GM08714 (cell line): ENCODE data around the gene SLC9C2.
"Not testable (repeated sequence)": the region's sequence is repeated elsewhere in the genome, so short reads cannot be mapped to it uniquely, and the experiment has no call there.

Source experiments
- H3K4me3 ChIP-seq: fragments of 200-500 bp; sonication (Bioruptor generic); 2 replicates; pipeline ENCODE4 v1.5.1; 2014; ENCODE audit warnings: mild to moderate bottlenecking, low read length, inconsistent platforms
- ZNF274 ChIP-seq: IDR thresholded peaks from 2 replicates; pipeline ENCODE4 v1.6.1; 2012; ENCODE audit warnings: mild to moderate bottlenecking, low read depth, low read length

Gene SLC9C2

DNA sequence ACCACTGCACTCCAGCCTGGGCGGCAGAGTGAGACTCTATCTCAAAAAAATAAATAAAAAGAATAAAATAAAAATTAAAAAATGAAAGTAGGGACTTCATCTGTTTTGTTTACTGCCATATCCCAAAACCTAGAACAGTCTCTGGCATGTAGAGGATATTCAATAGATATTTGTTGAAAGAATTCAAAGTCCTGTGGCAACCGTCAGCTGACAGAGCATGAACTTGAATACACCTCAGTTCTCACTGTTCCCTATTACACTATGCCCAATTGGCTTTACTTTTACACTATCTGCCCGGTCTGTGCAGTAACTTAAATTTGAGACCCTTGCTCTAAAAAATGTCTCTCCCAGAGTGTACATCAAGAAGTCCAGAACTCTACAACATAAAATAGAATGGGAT, 79.5 kb downstream of the SLC9C2 start:
- H3K4me3 ChIP-seq = no peak overlapping the region
- TF ChIP-seq ZNF274 = no peak

DNA sequence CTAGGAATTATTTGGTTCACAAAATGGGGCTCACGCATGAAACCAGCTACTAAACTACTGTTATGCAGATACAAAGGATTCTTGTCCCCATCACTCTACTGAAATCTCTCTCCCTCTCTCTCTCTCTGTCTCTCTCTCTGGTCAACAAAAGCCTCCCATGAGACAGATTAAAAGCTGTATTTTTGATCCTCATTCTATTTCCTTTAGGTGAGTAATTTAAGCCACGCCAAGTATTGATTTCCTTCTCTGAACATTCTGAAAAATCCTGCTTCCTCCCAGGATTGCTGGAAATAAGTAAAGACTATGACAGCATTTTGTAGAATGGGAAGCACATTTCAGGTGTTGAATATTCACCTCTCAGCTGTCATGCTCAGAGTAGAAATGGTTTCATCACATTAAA, 82.1 kb downstream of the SLC9C2 start:
- no peak for TF ChIP-seq ZNF274
- no peak overlapping the region for H3K4me3 ChIP-seq

DNA sequence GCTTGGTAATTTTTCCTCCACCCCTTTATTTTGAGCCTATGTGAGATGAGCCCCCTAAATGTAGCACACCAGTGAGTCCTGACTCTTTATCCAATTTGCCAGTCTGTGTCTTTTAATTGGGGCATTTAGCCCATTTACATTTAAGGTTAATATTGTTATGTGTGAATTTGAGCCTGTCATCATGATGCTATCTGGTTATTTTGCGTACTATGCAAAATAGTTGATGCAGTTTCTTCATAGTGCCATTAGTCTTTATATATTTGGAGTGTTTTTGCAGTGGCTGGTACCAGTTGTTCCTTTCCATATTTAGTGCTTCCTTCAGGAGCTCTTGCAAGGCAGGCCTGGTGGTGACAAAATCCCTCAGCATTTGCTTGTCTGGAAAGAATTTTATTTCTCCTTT, 88.4 kb downstream of the SLC9C2 start:
- H3K4me3 ChIP-seq = not testable (repeated sequence)

DNA sequence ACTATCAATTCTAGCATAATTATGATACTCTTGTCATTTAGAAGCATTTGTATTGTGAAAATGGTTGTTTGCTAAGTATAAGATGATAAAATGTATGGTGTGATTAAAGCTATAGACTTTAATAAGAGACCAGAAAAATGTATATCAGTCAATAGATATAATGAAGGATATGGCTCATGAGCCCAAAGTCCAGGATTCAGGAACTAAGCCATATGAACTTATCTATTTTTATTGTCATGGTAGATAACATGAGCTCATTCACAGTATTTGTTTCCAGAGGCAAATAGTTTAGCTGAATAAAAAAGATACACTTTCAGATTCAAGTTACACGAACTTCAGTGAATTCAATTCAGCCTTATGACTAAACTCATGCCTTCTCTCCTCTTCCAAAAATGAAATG, 93.1 kb downstream of the SLC9C2 start:
- no peak for TF ChIP-seq ZNF274
- H3K4me3 ChIP-seq = no peak overlapping the region

DNA sequence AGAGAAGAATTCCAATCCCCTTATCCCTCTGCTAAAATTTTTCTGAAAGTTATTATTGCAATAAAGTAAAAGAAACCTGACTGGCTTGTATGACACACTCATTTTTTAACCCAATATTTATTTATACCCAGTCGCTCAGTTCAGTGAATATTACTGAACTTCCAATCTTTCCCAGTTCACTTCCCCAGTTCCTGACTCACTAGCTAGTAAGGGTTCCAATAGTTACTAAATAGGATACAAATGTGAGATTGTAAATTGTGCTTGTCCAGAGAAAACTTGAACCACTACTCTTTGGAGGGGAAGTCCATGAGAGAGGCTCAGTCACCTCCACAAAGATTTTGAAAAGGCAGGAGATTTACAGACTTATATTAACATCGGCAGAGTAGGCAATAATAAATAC, 94.3 kb downstream of the SLC9C2 start:
- H3K4me3 ChIP-seq = no peak overlapping the region
- no peak for TF ChIP-seq ZNF274

DNA sequence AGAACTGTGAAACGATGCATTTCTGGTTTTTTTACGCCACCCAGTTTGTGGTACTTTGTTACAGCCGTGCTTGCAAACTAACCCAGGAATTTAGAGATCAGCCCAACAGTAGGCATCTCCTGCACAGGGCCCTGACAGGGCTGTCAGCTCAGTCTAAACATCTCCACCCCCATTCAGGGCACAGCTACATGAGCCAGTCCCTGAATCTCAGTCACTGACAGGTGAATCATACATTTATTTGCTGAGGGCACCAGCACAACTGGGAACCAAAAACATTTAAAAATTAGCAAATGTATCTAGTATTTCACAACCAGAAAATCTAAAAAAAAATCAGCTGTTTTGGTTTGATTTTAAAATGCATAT, 95.0 kb downstream of the SLC9C2 start:
- no peak for TF ChIP-seq ZNF274
- H3K4me3 ChIP-seq = no peak overlapping the region

DNA sequence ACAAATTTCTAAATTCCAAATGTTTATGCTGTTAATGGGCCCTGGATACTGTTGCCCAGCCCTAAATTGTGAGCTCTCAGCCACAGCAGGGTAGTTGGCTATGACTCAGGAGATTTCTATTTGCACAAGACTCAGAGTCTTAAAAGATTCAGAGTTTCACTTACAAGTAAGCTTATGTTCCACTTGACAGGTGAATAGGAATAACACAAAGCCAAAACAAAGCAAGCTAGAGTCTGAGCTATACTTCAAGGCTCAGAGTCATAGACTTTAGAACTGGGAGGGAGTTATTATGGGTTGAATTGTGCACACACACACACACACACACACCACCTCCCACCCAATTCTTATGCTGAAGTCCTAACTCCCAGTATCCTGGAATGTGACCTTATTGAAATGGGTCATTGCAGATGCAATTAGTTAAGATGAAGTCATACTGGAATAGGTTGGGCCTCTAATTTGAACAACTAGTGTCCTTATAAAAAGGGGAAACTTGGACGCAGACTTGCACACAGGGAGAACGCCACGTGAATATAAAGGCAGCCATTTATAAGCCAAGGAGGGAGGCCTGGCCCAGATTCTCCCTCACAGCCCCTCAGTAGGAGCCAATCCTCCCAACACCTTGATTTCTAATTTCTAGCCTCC, 95.5 kb downstream of the SLC9C2 start:
- H3K4me3 ChIP-seq = no peak overlapping the region
- no peak for TF ChIP-seq ZNF274

DNA sequence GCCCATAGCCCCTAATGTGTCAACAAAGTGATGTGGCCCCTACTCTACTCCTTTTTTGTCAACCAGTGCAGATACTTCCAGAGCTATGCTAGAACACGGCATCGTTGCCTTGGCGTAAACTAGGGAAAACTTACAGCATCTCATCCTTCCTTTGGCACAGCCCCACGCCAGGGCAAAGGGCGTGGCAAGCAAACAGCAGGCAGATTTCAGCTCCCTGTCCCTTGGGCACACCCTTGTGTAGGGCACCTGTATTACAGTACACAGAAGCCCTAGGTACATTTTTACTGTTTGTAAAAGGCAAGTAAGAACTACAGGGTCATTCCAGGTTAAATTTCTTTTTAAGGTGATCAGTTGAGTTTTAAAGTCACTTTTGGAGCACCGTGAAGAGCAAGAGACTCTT, 96.4 kb downstream of the SLC9C2 start:
- TF ChIP-seq ZNF274 = no peak
- no peak overlapping the region for H3K4me3 ChIP-seq

DNA sequence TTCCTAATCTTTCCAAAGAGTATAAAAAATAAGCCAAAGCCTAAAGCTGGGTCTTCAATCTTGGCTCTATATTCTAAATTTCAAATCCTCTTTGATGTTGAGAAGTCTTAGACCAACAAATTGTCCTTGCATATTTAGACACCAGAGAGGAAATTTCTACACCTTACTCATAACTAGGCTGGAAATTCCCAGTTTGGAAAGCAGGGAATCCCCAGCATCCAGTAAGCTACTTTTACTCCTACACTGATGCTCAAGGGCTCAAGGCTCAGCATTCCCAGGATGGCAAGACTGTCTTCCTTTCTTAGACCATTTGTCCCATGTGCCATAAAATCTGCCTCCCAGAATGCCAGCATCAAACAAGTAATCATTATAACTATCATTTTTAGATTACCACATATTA, 97.5 kb downstream of the SLC9C2 start:
- no peak overlapping the region for H3K4me3 ChIP-seq
- TF ChIP-seq ZNF274 = no peak

DNA sequence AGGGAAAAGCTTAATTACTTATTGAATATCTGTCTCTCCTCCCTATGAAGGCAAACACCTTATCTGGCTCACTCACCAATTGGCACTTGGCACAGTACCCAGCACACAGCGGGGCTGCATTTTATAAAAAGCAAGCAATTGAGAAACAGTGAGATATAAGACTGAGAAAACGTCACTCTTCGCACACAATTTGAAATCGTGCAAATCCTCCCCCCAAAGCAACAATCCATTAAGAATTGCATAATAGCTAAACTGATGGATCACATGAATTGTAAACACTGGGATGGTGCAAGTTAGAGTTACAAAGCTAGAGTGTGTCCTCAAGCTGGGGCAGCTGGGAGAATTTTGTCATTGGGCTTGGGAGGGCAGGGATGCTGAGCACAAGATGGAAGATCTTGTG, 98.6 kb downstream of the SLC9C2 start:
- H3K4me3 ChIP-seq = no peak overlapping the region
- TF ChIP-seq ZNF274 = no peak

DNA sequence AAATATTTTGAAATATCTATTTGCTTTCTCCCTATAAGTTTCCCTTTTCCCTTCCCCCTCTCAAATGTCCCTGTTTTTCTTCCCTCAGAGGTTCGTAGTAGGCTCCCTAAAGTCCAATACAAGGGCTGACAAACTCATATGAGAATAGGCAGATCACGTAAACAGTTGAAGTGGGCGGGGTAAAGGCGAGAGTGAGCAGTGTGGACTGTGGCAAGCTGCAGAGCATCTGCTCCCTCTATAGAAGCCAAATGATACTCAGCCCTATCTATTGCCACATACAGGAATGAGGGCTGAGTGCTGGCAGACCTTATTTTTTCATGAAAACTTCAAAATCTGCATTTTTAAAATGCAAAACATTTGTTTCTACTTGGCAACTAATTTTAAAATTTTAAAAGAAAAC, 99.5 kb downstream of the SLC9C2 start:
- no peak for TF ChIP-seq ZNF274

DNA sequence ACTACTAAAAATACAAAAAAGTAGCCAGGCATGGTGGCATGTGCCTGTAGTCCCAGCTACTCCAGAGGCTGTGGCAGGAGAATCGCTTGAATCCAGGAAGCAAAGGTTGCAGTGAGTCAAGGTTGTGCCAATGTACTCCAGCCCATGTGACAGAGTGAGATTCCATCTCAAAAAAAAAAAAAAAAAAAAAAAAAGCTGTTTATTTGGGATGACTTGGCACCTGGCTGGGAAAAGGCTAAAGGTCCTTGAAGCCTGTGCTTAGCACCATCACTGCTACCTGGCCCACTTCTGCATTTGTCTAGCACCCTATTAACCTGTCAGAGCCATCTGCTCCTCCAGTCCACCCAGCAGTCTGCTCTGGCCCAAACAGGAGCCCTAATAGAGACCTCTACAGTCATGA, 100.8 kb downstream of the SLC9C2 start:
- no peak overlapping the region for H3K4me3 ChIP-seq
- TF ChIP-seq ZNF274 = no peak

More for the DNA sequence above, 99.5 kb downstream of the SLC9C2 start:
- no peak overlapping the region for H3K4me3 ChIP-seq

DNA sequence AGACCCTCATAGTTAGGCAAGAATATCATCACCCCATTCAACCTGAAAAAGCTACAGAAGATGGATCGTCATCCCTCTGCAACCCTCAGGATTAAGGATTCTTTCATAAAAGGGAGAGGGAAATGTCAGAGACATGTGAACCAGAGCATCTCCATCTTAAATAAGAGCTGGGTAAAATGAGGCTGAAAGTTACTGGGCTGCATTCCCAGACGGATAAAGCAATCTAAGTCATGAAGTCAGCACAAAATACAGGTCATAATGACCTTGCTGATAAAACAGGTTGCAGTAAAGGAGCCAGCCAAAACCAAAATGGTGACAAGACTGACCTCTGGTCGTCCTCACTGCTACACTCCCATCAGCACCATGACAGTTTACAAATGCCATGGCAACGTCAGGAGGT, 103.1 kb downstream of the SLC9C2 start:
- H3K4me3 ChIP-seq = no peak overlapping the region
- no peak for TF ChIP-seq ZNF274

DNA sequence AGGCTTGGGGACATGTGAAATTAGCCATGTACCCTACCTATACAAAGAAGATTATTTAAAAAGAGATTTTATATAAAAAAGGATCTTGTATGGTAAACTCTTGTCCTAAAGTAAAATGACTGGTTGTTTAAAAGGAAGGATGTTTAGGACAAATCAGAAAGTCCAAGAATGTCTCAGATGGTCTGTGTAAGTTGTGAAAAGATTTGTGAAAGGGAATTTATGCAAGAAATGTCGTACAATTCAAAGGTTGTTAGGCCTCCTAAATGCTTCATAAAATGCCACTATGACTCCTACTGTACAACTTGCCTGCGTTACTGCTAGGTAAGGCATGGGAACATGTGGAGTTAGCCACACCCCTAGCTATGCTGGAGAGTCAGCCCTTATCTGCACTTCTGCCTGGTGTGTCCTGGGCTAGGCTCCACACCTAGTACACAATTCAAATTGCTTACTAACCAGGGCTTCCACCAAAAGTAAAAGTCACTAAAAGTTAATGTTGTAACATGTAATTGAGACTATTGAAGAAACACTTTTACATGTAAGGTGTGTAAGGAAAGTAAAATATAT, 106.0 kb downstream of the SLC9C2 start:
- no peak overlapping the region for H3K4me3 ChIP-seq
- no peak for TF ChIP-seq ZNF274

DNA sequence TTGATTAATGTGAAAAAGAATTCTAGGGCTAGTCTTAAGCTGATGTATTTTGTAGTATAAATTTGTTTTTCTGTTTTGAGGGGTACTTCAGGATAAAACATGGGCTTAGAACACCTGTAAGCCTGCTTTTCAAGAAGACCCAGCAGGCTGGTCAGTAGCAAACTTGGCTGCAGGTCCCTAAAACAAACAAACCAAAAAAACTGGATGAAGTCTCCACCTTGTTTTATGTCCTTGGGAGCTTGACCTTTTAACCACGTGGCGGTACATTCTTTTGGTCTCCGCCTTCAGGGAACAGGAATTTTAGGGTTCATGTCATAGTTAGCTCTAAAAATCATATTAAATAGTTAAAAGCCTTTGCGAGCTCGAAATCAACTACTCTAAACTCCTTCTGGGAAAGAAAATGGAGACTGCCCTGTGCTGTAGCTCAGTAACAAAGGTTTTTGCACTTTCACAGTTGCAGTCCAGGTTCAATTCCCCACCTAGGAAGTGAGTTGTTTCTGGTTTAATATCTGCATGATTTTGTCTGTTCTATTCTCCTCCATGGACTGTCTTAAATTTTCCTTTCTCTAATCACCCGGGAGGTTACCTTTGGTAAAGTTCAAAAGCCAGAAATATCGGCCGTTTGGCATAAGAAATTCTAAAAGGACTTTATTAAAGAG, 107.1 kb downstream of the SLC9C2 start:
- H3K4me3 ChIP-seq = no peak overlapping the region
- no peak for TF ChIP-seq ZNF274

DNA sequence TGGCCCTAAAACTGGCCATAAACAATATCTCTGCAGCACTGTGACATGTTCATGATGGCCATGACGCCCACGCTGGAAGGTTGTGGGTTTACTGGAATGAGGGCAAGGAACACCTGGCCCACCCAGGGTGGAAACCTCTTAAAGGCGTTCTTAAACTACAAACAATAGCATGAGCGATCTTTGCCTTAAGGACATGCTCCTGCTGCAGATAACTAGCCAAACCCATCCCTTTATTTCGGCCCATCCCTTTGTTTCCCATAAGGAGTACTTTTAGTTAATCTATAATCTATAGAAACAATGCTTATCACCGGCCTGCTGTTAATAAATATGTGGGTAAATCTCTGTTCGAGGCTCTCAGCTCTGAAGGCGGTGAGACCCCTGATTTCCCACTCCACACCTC, 109.7 kb downstream of the SLC9C2 start:
- not testable (repeated sequence) for H3K4me3 ChIP-seq

DNA sequence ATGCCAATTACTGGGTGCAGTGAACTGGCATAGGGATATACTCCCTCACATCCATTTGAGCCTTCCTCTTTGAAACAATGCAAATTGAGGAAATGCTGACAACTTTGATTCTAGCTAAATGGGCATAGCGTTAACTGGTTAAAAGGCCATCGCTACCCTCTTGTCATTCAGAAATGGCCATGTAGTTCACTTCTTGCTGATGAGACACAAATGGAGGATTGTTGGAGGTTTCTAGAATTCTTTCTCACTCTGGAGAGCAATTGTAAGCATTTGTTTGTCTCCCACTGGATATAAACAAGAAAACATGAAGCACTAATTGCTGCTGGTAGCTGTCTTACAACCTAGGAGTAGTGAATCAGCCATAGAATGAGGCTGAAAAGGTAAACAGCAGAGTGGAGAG, 111.4 kb downstream of the SLC9C2 start:
- TF ChIP-seq ZNF274 = no peak
- H3K4me3 ChIP-seq = no peak overlapping the region
